ENCODE measurements around the gene TFAP2A.

TFAP2A gene

GRCh38 chr6:10384091-10384609 lies 30.7 kb downstream of the TFAP2A start:
- H3K9me3 ChIP-seq (ENCODE audit: control insufficient read depth in 5 of 5, low read length in 5 of 5): no peaks in the 10 kb centered on the region
- H3K36me3 ChIP-seq (ENCODE audit: control insufficient read depth in 5 of 5, insufficient read depth in 5 of 5, low read length in 5 of 5): no peaks in the 10 kb centered on the region
- peaks cover 0 to 24% (median 23%) of the 10 kb centered on the region in 5 donors for H3K4me1 ChIP-seq (ENCODE audit: control insufficient read depth in 5 of 5, insufficient read depth in 5 of 5, low read length in 5 of 5)
- no peak overlapping the region for H3K4me3 ChIP-seq (ENCODE audit: low read depth in 1 of 5, low read length in 5 of 5)
- H3K9ac ChIP-seq (ENCODE audit: low read length in 5 of 5): no peak overlapping the region
- peaks cover 62 to 89% (median 77%) of the 10 kb centered on the region in 5 donors for H3K27me3 ChIP-seq (ENCODE audit: control insufficient read depth in 5 of 5, insufficient read depth in 4 of 5, low read length in 5 of 5)
- no peak overlapping the region for H3K27ac ChIP-seq (ENCODE audit: low read depth, low read length)

GRCh38 chr6:10383331-10384090 lies 31.4 kb downstream of the TFAP2A start:
- Histone ChIP-seq H3K9me3 (ENCODE audit: control insufficient read depth in 5 of 5, low read length in 5 of 5) (no peaks in the 10 kb centered on the region), H3K27ac (ENCODE audit: low read depth, low read length) (no peak overlapping the region), H3K9ac (ENCODE audit: low read length in 5 of 5) (no peak overlapping the region), H3K36me3 (ENCODE audit: control insufficient read depth in 5 of 5, insufficient read depth in 5 of 5, low read length in 5 of 5) (no peaks in the 10 kb centered on the region), H3K4me3 (ENCODE audit: low read depth in 1 of 5, low read length in 5 of 5) (peak overlapping the region in 3 of 5 donors; percentile 33 to 52 (median 44)), H3K27me3 (ENCODE audit: control insufficient read depth in 5 of 5, insufficient read depth in 4 of 5, low read length in 5 of 5) (peaks cover 57 to 82% (median 76%) of the 10 kb centered on the region in 5 donors), H3K4me1 (ENCODE audit: control insufficient read depth in 5 of 5, insufficient read depth in 5 of 5, low read length in 5 of 5) (peaks cover 0 to 24% (median 23%) of the 10 kb centered on the region in 5 donors)

DNA sequence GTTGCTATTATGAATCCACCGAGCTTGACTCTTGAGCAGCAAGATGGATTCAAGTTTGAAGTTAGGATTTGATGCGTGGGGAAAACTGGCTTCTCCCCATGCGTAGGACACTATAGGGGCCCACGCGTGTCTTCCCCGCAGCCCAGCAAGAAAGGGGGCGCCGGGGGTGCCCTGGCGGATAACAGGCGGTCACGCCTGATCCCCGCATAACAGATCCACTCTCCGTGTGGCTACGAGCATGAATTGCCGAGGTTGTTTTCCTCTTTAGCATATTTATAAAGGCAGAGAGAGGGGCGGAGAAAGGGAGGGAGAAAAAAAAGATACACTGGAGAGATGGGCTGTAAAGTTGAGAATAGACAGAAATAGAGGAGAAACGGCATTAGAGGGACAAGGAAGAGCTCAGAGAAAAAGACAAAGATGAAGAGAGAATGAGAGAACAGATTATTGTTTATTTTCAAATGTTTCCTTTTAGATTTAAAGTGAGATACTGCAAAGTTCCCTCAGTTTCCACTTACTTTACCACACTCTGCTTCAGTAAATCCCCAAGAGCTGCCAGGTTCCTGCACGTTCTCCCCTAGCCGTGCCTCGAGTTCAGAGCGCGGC lies 32.0 kb downstream of the TFAP2A start:
- no peak overlapping the region for H3K27ac ChIP-seq (ENCODE audit: low read depth, low read length)
- H3K4me3 ChIP-seq (ENCODE audit: low read depth in 1 of 5, low read length in 5 of 5): peak overlapping the region in 2 of 5 donors; percentile 44 to 52
- peaks cover 0 to 24% (median 23%) of the 10 kb centered on the region in 5 donors for H3K4me1 ChIP-seq (ENCODE audit: control insufficient read depth in 5 of 5, insufficient read depth in 5 of 5, low read length in 5 of 5)
- no peaks in the 10 kb centered on the region for H3K36me3 ChIP-seq (ENCODE audit: control insufficient read depth in 5 of 5, insufficient read depth in 5 of 5, low read length in 5 of 5)
- H3K9me3 ChIP-seq (ENCODE audit: control insufficient read depth in 5 of 5, low read length in 5 of 5): no peaks in the 10 kb centered on the region
- H3K27me3 ChIP-seq (ENCODE audit: control insufficient read depth in 5 of 5, insufficient read depth in 4 of 5, low read length in 5 of 5): peaks cover 62 to 78% (median 77%) of the 10 kb centered on the region in 5 donors
- H3K9ac ChIP-seq (ENCODE audit: low read length in 5 of 5): no peak overlapping the region

DNA sequence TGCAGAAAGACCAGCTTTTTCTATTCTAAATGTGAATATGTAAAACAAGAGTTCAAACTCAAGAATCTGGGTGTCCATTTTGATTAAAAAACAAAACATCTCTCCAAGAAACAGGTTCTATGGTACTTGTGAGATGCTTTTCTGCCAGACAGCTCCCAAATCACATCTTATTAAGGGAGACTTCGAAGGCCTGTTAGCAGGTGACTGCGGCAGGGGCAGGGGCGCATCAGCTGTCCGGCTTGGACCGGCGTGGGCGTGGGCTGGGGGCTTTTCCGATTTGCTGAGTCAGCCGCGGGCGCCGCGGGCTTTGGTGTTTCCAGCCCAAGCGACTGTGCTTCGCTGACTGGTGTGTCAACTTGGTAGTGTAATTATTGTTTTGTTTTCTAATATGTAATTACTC lies 32.6 kb downstream of the TFAP2A start:
- H3K9me3 ChIP-seq (ENCODE audit: control insufficient read depth in 5 of 5, low read length in 5 of 5): no peaks in the 10 kb centered on the region
- H3K4me3 ChIP-seq (ENCODE audit: low read depth in 1 of 5, low read length in 5 of 5): no peak overlapping the region
- H3K36me3 ChIP-seq (ENCODE audit: control insufficient read depth in 5 of 5, insufficient read depth in 5 of 5, low read length in 5 of 5): no peaks in the 10 kb centered on the region
- no peak overlapping the region for H3K27ac ChIP-seq (ENCODE audit: low read depth, low read length)
- H3K27me3 ChIP-seq (ENCODE audit: control insufficient read depth in 5 of 5, insufficient read depth in 4 of 5, low read length in 5 of 5): peaks cover 59 to 75% (median 72%) of the 10 kb centered on the region in 5 donors
- H3K9ac ChIP-seq (ENCODE audit: low read length in 5 of 5): no peak overlapping the region
- H3K4me1 ChIP-seq (ENCODE audit: control insufficient read depth in 5 of 5, insufficient read depth in 5 of 5, low read length in 5 of 5): peaks cover 0 to 24% (median 23%) of the 10 kb centered on the region in 5 donors

DNA sequence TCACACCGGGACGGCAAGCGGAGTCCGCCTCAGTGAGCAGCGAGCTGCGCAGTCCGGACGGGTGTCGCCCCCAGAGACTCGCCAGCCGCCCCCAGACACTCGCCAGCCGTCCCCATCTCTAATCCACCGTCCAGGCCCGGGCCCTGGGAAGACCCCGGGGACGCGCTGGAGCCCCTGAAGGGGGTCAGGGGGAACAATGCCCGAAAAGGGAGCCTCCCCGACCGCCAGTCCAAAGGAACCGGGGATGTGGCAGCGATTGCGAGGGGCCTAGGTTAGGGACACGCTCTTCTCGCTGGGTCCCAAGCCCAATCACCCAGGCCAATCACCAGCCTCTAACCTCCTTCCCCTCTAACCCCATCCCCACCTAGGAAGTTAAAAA lies 33.1 kb downstream of the TFAP2A start:
- Histone ChIP-seq H3K9ac (ENCODE audit: low read length in 5 of 5) (no peak overlapping the region), H3K27me3 (ENCODE audit: control insufficient read depth in 5 of 5, insufficient read depth in 4 of 5, low read length in 5 of 5) (peaks cover 54 to 73% (median 67%) of the 10 kb centered on the region in 5 donors), H3K9me3 (ENCODE audit: control insufficient read depth in 5 of 5, low read length in 5 of 5) (no peaks in the 10 kb centered on the region), H3K4me3 (ENCODE audit: low read depth in 1 of 5, low read length in 5 of 5) (no peak overlapping the region), H3K36me3 (ENCODE audit: control insufficient read depth in 5 of 5, insufficient read depth in 5 of 5, low read length in 5 of 5) (no peaks in the 10 kb centered on the region), H3K4me1 (ENCODE audit: control insufficient read depth in 5 of 5, insufficient read depth in 5 of 5, low read length in 5 of 5) (peaks cover 0 to 24% (median 23%) of the 10 kb centered on the region in 5 donors), H3K27ac (ENCODE audit: low read depth, low read length) (no peak overlapping the region)

GRCh38 chr6:10381133-10381829 lies 33.6 kb downstream of the TFAP2A start:
- H3K9ac ChIP-seq (ENCODE audit: low read length in 5 of 5): no peak overlapping the region
- no peaks in the 10 kb centered on the region for H3K36me3 ChIP-seq (ENCODE audit: control insufficient read depth in 5 of 5, insufficient read depth in 5 of 5, low read length in 5 of 5)
- H3K27me3 ChIP-seq (ENCODE audit: control insufficient read depth in 5 of 5, insufficient read depth in 4 of 5, low read length in 5 of 5): peaks cover 48 to 68% (median 61%) of the 10 kb centered on the region in 5 donors
- no peak overlapping the region for H3K4me3 ChIP-seq (ENCODE audit: low read depth in 1 of 5, low read length in 5 of 5)
- peaks cover 0 to 24% (median 23%) of the 10 kb centered on the region in 5 donors for H3K4me1 ChIP-seq (ENCODE audit: control insufficient read depth in 5 of 5, insufficient read depth in 5 of 5, low read length in 5 of 5)
- H3K9me3 ChIP-seq (ENCODE audit: control insufficient read depth in 5 of 5, low read length in 5 of 5): no peaks in the 10 kb centered on the region
- H3K27ac ChIP-seq (ENCODE audit: low read depth, low read length): no peak overlapping the region

- no peaks in the 10 kb centered on the region for H3K9me3 ChIP-seq (ENCODE audit: control insufficient read depth in 5 of 5, low read length in 5 of 5)
- no peak overlapping the region for H3K4me3 ChIP-seq (ENCODE audit: low read depth in 1 of 5, low read length in 5 of 5)
- no peak overlapping the region for H3K9ac ChIP-seq (ENCODE audit: low read length in 5 of 5)
- no peaks in the 10 kb centered on the region for H3K4me1 ChIP-seq (ENCODE audit: control insufficient read depth in 5 of 5, insufficient read depth in 5 of 5, low read length in 5 of 5)
- H3K27me3 ChIP-seq (ENCODE audit: control insufficient read depth in 5 of 5, insufficient read depth in 4 of 5, low read length in 5 of 5): peaks cover 5 to 15% (median 6%) of the 10 kb centered on the region in 5 donors
- H3K36me3 ChIP-seq (ENCODE audit: control insufficient read depth in 5 of 5, insufficient read depth in 5 of 5, low read length in 5 of 5): no peaks in the 10 kb centered on the region
- H3K27ac ChIP-seq (ENCODE audit: low read depth, low read length): no peak overlapping the region
Measured at GRCh38 chr6:10375391-10375969, 39.4 kb downstream of the TFAP2A start.

- no peaks in the 10 kb centered on the region for H3K36me3 ChIP-seq (ENCODE audit: control insufficient read depth in 5 of 5, insufficient read depth in 5 of 5, low read length in 5 of 5)
- no peak overlapping the region for H3K27ac ChIP-seq (ENCODE audit: low read depth, low read length)
- no peaks in the 10 kb centered on the region for H3K9me3 ChIP-seq (ENCODE audit: control insufficient read depth in 5 of 5, low read length in 5 of 5)
- no peak overlapping the region for H3K9ac ChIP-seq (ENCODE audit: low read length in 5 of 5)
- H3K4me1 ChIP-seq (ENCODE audit: control insufficient read depth in 5 of 5, insufficient read depth in 5 of 5, low read length in 5 of 5): no peaks in the 10 kb centered on the region
- no peak overlapping the region for H3K4me3 ChIP-seq (ENCODE audit: low read depth in 1 of 5, low read length in 5 of 5)
- peaks cover 2 to 14% (median 6%) of the 10 kb centered on the region in 5 donors for H3K27me3 ChIP-seq (ENCODE audit: control insufficient read depth in 5 of 5, insufficient read depth in 4 of 5, low read length in 5 of 5)
Measured at GRCh38 chr6:10373642-10374359, 41.1 kb downstream of the TFAP2A start.

DNA sequence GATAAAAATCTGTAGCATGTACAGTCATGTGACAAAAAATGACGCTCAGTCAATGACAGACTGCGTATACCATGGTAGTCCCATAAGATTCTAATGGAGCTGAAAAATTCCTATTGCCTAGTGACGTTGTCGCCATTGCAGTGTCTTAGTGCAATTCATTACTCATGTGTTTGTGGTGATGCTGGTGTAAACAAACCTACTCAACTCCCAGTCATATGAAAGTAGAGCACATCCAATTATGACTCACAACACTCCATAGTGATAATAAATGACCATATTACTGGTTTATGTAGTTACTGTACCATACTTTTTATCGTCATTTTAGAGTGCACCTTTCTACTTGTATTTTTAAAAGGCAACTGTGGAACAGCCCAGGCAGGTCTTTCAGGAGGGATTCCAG lies 45.0 kb downstream of the TFAP2A start:
- no peak overlapping the region for H3K4me3 ChIP-seq (ENCODE audit: low read depth in 1 of 5, low read length in 5 of 5)
- no peaks in the 10 kb centered on the region for H3K9me3 ChIP-seq (ENCODE audit: control insufficient read depth in 5 of 5, low read length in 5 of 5)
- no peak overlapping the region for H3K9ac ChIP-seq (ENCODE audit: low read length in 5 of 5)
- H3K36me3 ChIP-seq (ENCODE audit: control insufficient read depth in 5 of 5, insufficient read depth in 5 of 5, low read length in 5 of 5): no peaks in the 10 kb centered on the region
- no peaks in the 10 kb centered on the region for H3K4me1 ChIP-seq (ENCODE audit: control insufficient read depth in 5 of 5, insufficient read depth in 5 of 5, low read length in 5 of 5)
- peaks cover 0 to 4% (median 0%) of the 10 kb centered on the region in 5 donors for H3K27me3 ChIP-seq (ENCODE audit: control insufficient read depth in 5 of 5, insufficient read depth in 4 of 5, low read length in 5 of 5)
- no peak overlapping the region for H3K27ac ChIP-seq (ENCODE audit: low read depth, low read length)
